Endothelial cell (in vitro differentiated cells): ENCODE data around the gene TBC1D16. TPM values are rescaled to one million over a fixed set of nuclear protein-coding genes. Genes with fewer than 3 reads are reported as not detected.

Experiments
- DNase-seq: peaks from one replicate; pipeline ENCODE4 v3.0.0; 2021; ENCODE audit warnings: low spot score
- H3K27ac Mint-ChIP-seq: one replicate; pipeline ENCODE4 v1.8.0; 2021; ENCODE audit warnings: mixed read lengths, inconsistent platforms; ENCODE audit not compliant: unreplicated experiment
- H3K27me3 Mint-ChIP-seq: one replicate; pipeline ENCODE4 v1.8.0; 2021; ENCODE audit warnings: mild to moderate bottlenecking, moderate library complexity, mixed read lengths, inconsistent platforms; ENCODE audit not compliant: unreplicated experiment
- H3K36me3 Mint-ChIP-seq: one replicate; pipeline ENCODE4 v1.8.0; 2021; ENCODE audit warnings: mild to moderate bottlenecking, low read depth, mixed read lengths, inconsistent platforms; ENCODE audit not compliant: unreplicated experiment
- H3K4me1 Mint-ChIP-seq: one replicate; pipeline ENCODE4 v1.8.0; 2021; ENCODE audit warnings: mild to moderate bottlenecking, mixed read lengths, inconsistent platforms; ENCODE audit not compliant: unreplicated experiment
- H3K4me3 Mint-ChIP-seq: one replicate; pipeline ENCODE4 v1.8.0; 2021; ENCODE audit warnings: mild to moderate bottlenecking, mixed read lengths, inconsistent platforms; ENCODE audit not compliant: unreplicated experiment
- H3K9me3 Mint-ChIP-seq: one replicate; pipeline ENCODE4 v1.8.0; 2021; ENCODE audit warnings: mixed read lengths, inconsistent platforms; ENCODE audit not compliant: unreplicated experiment
- total RNA-seq: library from RNA; stranded (reverse); fragmentation: NEBNext Ultra II Directional; extraction: Animal tissue kit (Norgen Biotek cat#: 25700); gene quantifications from one replicate; pipeline ENCODE4 v1.2.1, GENCODE V29; 2021; ENCODE audit not compliant: unreplicated experiment
- TF ChIP-seq, protein P1 (sequence below): fragments of 200-600 bp; sonication (generic); IDR thresholded peaks from one replicate; pipeline ENCODE4 v1.5.0; 2021; ENCODE audit warnings: antibody characterized with exemption; ENCODE audit not compliant: unreplicated experiment

Gene TBC1D16
- total RNA-seq, 1 donor from 2014 or later, result 126 TPM

DNA sequence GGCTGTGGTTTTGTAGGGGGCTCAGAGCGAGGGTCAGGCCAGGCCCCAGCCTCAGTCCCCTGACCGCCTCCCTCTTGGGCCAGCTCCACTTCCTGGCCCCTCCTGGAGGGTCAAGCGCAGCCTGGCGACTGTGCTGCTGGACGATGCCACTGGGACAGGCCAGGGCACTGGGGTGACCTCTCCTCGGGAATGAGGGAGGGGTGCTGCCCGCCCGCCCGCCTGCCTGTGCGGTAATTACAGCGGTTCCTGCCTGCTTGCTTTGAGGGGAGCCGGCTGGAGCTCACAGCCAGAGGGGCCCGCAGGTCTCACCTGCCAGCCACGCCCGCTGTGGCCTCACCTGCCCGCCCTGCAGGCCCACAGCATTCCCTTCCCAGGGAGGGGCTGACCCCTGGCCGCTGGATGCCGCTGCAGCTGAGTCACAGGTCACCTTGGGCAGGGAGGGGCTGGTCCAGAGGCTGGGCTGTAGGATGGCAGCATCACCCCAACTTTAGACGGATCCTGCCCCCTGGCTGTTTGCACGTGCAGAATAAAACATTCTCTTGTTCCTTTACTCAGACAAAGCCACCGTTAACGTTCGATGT, 119.7 kb downstream of the TBC1D16 start:
- H3K27me3 Mint-ChIP-seq, result peaks cover 12% of the 10 kb centered on the region
- H3K4me1 Mint-ChIP-seq, result no peaks in the 10 kb centered on the region
- no peaks in the 10 kb centered on the region for H3K36me3 Mint-ChIP-seq
- DNase-seq, result no peak
- no peak overlapping the region for H3K27ac Mint-ChIP-seq
- H3K9me3 Mint-ChIP-seq, result no peaks in the 10 kb centered on the region
- TF ChIP-seq, protein P1, sequence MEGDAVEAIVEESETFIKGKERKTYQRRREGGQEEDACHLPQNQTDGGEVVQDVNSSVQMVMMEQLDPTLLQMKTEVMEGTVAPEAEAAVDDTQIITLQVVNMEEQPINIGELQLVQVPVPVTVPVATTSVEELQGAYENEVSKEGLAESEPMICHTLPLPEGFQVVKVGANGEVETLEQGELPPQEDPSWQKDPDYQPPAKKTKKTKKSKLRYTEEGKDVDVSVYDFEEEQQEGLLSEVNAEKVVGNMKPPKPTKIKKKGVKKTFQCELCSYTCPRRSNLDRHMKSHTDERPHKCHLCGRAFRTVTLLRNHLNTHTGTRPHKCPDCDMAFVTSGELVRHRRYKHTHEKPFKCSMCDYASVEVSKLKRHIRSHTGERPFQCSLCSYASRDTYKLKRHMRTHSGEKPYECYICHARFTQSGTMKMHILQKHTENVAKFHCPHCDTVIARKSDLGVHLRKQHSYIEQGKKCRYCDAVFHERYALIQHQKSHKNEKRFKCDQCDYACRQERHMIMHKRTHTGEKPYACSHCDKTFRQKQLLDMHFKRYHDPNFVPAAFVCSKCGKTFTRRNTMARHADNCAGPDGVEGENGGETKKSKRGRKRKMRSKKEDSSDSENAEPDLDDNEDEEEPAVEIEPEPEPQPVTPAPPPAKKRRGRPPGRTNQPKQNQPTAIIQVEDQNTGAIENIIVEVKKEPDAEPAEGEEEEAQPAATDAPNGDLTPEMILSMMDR, result no peak
- H3K4me3 Mint-ChIP-seq, result no peak overlapping the region

DNA sequence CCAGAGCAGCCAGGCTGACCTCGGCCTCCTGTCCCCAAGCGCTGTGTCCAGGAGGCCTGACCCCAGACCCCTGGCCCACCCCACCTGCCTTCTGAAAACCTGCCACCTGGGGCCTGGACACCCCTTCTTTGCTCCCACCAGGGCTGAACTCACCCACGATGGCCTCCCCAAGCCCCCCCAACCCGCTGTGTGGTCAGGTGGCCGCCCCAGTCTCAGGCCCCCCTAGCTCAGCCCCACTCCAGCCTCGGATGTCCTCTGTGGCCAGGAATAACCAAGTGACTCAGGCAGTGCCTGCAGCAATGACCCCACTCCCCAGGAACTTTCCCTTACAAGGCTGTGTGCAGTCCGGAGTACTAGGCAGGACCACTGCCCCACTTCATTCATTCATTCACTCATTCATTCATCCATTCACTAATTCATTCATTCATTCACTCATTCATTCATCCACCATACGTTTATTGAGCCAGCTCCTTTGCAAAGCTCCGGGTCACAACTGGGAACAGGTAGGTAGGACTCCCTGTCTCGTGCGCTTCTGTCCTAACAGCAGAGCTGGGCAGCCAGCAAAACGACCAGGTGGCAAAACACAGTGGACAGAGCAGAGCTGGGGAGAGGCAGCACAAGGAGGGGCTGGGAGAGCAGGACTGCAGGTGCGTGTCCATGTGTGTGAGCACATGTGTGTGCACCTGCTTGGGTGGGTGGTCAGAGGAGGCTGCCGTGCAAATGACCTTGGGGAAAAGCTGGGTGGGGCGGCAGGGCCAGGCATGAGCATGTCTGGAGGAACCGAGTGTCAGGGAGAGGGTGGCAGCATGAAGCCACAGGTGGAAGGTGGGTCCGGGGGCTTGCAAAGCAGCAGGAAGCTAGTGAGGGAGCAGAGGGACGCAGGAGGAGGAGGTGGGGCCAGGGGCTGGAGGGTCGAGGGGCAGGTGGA, 120.6 kb downstream of the TBC1D16 start:
- H3K36me3 Mint-ChIP-seq, result no peaks in the 10 kb centered on the region
- no peak overlapping the region for H3K27ac Mint-ChIP-seq
- H3K27me3 Mint-ChIP-seq, result peaks cover 8% of the 10 kb centered on the region

DNA sequence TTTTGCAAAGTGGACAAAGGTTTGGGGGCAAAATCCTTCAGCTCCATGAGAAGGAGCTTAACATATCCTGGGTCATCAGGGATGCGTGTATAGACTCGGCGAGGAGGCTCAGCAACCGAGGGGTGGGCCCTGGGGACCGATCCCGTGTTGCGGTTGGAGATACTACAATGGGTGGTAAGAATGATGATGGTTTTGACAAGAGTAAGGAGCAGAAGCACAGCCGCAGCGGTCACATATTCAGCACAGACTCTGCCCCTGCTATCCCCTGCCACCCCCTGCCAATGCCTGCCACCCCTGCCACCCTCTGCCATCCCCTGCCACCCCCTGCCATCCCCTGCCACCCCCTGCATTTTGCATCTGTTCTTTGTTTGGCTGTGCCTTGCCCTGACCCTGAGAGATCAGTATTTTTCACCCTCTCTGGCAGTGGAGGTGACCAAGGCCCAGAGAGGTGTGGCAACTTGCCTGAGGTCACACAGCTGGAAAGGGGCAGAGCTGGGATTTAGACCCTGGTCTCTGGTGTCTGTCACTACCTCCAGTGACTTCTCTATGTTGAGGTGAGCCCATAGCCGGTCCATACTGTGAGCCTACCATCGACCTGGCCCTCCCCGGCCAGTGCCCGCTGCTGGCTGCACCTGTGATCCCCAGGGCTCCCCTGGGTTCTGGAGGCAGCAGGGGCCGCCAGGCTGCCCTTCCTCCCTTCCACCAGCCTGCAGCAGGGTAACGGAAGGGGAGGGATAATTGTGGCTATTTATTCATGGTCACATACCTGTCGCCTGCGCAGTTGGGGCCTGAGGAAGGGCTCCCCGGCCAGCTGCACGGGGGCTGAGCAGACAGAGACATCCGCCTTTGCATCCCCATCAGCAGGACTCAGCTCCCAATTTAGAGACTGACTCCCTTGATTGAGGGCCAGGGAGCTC, 121.5 kb downstream of the TBC1D16 start:
- H3K27ac Mint-ChIP-seq, result no peak overlapping the region
- TF ChIP-seq, protein P1, result no peak
- no peaks in the 10 kb centered on the region for H3K36me3 Mint-ChIP-seq
- no peak overlapping the region for H3K4me3 Mint-ChIP-seq
- no peak for DNase-seq
- no peaks in the 10 kb centered on the region for H3K9me3 Mint-ChIP-seq
- H3K27me3 Mint-ChIP-seq, result peaks cover 8% of the 10 kb centered on the region
- H3K4me1 Mint-ChIP-seq, result no peaks in the 10 kb centered on the region

More for the DNA sequence above, 120.6 kb downstream of the TBC1D16 start:
- TF ChIP-seq, protein P1, result no peak
- Mint-ChIP-seq H3K4me3 (no peak overlapping the region), H3K9me3 (no peaks in the 10 kb centered on the region), H3K4me1 (no peaks in the 10 kb centered on the region)
- no peak for DNase-seq

DNA sequence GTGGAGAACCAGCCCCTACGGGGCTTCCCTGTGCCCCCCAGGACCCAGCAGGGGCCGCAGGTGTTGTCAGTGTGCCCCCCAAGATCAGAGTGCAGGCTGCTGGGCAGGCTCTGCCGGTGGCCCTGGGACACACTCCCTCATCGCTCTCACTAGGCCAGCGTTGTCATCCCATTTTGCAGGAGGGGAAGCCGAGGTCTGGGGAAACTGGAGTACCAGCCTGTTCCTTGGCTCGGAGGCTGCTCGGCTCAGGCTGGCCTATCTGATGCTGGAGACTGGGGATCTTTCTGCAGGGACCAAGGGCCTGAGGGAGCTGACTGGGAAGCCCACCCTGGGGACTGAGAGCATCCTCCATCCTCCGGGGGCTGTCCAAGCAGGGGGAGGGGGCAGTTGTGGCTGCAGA, 122.2 kb downstream of the TBC1D16 start:
- Mint-ChIP-seq H3K9me3 (no peaks in the 10 kb centered on the region), H3K27ac (no peak overlapping the region), H3K36me3 (no peaks in the 10 kb centered on the region)

More for the DNA sequence above, 122.2 kb downstream of the TBC1D16 start:
- Mint-ChIP-seq H3K4me3 (no peak overlapping the region), H3K4me1 (no peaks in the 10 kb centered on the region), H3K27me3 (peaks cover 8% of the 10 kb centered on the region)
- no peak for DNase-seq
- TF ChIP-seq, protein P1, result no peak
